DMS114 treated with DMSO at 0.1 percent for 48 hours (cell line): ENCODE measurements around the gene AP1M1.
"Not testable (repeated sequence)": the region's sequence is repeated elsewhere in the genome, so short reads cannot be mapped to it uniquely, and the experiment has no call there.

Source experiments
- DNase-seq: peaks from one replicate; lab custom pipeline; 2025; ENCODE audit not compliant: unreplicated experiment; lab: John Stamatoyannopoulos, UW

Gene AP1M1

DNA sequence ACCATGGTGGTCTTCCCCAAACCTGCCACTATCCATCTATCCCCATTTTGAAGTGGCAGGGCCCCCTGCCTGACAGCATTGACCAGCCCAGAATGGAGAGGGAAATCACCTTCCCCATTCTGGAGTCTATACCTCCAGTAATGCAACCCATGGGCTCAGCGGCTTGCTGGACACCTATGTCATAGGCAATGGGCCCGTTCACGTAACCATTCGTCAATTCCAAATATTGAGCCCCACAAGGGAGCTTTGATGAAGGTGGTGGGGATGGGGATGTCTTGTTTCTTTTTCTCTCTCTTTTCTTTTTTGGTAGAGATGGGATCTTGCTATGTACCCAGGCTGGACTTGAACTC, 63.1 kb downstream of the AP1M1 start:
- no peak for DNase-seq

DNA sequence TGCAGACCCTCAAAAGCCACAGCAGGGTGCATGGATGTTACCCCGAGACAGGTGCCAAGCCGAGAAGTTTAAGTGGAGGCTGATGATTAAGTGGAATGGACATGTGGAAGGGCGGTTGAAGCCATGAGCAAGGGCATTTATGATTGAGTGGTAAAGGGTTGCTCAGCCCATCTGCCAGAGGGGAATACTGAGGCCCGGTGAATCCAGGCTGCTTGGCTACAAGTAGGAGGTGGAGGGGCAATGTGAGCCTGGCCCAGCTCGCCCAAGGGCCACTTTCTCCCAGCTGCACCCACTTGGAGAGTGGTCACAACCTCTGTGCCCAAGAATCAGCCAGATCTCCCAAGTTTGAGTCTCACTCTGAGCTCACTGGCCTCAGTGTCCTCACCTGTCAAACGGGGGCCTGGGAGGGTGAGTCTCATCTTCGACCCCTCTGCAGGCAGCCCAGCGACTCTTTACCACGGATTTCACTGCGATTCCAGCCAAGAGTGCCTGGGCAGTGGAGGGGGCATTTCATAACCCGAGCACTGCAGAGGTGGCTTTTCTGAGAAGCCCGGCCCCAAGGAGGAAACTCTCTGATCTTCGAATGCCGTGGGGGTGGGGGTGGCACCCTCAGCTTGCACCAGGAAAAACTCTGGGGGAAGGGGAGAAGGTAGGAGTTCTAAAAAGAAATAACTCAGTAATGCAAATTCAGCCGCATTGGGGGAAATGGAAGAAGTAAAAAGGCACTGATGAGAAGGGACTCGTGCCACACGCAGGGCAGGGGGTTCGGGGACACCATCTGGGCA, 64.1 kb downstream of the AP1M1 start:
- DNase-seq, result no peak

DNA sequence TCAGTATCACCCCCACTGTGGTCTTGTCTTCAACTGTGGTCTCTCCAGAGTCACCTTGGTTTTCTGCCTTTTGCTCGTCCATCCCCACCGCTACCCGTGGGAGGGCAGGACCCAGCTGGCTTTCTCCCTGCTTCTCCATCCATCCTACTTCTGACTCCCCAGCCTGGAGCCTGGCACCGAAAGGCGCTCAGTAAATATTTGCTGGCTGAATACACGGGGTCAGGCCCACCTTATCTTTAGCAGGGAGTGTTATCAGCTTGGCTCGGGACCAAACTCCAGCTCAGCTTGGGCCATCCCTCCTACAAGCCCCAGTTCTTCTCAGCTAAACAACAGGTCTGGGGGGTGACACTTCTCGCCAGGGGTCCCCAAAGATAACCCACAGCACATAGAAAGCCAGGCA, 64.9 kb downstream of the AP1M1 start:
- no peak for DNase-seq

DNA sequence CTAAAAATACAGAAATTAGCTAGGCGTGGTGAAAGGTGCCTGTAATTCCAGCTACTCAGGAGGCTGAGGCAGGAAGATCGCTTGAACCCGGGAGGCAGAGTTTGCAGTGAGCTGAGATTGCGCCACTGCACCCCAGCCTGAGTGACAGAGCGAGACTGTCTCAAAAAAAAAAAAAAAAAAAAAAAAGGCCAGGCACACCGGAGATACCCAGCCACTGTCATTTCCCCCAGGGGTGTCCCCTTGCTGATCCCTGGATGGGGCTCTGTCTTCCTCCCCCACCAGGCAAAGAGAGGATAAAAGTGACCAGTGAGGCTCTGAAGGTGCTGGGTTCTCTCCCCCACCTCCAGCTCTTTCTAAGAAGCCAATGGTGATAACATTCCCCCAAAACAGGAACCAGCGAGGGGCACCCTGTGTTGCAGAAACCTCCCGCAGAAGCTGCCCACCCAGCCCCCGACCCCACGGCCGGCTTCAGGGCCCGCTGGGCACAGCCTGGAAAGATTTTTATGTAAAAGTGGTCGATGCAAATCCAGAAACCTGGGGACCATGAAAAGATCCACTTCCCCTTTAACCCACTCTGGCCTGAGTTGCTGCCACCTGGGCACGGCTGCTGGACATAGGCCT, 65.5 kb downstream of the AP1M1 start:
- DNase-seq, result no peak

DNA sequence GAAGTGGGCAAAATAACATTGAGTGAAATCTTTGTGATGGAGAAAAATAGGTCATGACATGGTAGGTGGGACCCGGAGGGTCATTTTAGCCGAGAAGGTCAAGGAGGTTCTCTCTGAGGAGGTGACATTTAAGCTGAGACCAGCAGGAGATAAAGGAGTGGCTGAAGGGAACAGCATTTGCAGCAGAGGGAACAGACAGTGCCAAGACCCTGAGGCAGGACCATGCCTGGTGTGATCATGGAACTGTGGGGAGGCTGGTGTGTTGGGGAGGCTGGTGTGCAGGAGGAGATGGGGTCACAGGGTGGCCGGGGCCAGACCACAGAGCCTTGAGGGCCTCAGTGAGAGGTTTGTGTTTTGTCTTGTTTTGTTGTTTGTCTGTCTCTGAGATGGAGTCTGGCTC, 67.5 kb downstream of the AP1M1 start:
- DNase-seq, result no peak

DNA sequence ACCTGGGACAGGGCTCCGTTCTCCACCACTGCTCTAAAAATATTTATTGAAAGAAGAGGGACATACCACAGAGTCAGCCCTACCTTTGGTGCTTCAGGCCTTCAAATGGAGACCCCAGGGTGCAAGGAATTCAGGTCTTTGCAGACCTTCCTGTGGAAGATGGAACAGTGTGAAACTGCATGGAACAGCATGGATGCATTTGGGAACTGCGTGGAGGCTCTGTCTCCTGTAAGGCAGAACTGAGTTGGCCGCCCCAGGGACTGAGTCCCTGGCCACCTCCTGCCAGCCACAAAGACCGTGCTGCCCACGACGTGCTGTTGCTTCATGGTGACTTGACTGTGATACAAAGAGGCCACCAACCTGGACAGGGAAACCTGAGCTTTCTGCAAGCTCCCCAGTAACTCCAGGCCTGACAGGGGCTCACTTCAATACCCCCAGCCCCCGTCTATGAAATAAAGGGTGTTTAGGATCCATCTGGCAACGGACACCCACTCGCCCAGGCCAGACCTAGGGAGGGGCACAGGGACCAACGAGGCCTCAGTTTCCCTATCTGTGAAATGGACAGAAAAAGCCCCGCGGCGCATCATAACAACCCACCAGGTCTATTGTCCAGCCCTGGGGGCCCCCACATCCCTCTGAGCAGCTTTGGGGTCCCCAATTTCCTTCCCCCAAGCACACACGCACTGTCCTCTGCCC, 68.3 kb downstream of the AP1M1 start:
- no peak for DNase-seq

DNA sequence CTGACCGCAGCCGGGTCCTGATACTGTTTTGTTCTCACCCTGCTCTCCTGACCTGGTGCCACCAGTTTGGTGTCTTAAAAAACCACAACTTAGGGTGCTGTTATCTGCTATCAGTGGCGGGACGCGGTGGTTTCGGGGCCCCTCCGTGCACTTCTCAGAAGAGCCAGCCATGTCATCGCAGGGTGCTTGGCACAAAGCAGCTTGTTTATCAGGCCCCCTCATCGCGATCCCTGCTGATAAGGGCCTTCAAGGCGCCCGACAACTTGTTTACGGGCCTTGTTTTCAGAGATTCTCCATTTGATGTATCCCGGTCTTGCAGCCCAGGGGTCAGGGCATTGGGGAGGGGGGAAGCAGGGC, 68.9 kb downstream of the AP1M1 start:
- DNase-seq, result no peak

DNA sequence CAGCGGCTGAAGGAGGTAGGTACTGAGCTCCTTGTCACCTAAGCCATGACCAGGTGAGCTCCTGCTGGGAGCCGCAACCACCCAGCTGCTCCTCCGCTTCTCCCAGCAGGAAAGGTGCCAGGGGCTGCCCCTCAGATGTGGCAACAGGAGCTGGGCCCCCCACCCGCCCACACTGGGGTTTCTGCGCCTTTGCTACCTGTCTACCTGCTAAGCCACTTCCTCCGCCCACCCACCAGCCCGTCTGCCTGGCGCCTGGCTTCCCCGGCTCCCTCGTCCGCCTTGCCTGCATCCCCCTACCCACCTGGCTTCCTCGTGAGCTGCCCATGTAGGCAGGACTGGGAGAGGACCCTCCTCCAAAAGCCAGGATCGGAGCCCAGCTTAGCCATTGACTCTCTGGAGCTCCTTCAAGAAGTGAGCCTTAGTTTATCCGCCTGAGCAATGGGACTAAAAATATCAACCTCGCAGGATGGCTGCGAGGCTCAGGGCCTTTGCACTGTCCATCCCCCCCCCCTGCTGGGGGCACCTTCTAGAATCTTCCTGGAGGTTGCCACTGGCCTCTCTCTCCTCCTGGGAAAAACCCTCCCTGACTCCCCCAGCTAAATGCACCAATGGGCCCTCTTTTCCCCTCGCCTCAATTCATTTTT, 71.1 kb downstream of the AP1M1 start:
- no peak for DNase-seq

DNA sequence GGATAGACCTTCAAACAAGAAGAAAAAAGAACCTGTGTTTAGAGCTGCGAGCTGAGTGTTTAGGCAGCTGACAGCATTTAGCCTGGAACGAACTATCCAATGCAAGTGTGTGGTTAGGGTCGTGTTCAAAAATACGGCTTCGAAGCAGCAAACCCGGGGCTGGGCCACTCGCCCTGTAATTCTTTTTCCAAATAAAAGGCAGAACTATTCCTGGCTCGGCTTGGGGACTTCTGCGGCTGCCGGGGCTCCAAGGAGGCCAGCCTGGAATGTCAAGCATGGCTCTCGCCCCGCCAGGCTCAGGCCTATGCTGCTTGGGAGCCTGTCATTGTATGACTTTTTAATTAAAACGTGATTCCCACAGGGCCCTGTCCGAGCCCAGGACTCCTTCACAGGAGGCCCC, 75.2 kb downstream of the AP1M1 start:
- no peak for DNase-seq

DNA sequence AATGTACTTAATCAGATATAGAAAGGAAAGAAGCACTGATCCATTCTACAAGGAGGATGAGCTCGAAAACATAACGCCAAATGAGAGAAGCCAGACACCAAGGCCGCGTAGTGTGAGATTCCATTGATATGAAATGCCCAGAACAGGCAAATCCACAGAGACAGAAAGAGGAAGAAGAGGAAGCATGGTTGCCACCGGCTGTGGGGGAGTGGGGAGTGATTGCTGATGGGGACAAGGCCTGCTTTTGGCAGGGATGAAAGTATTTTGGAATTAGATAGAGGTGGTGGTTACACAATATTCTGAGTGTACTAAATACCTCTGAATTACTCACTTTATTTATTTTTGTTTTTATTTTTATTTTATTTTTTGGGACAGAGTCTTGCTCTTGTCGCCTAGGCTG, 76.7 kb downstream of the AP1M1 start:
- no peak for DNase-seq

DNA sequence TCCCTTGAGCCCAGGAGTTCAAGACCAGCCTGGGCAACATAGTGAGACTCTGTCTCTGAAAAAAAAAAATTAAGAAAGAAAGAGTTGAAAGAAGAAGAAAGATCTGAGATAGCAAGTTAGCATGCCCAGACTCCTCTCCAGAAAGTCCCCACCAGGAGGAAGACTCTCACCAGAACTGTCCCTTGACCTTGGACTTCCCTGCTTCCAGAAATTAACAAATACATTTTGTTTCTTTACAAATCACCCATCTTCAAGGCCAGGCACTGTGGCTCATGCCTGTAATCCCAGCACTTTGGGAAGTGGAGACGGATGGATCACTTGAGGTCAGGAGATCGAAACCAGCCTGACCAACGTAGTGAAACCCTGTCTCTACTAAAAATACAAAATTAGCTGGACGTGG, 82.6 kb downstream of the AP1M1 start:
- DNase-seq, result no peak

DNA sequence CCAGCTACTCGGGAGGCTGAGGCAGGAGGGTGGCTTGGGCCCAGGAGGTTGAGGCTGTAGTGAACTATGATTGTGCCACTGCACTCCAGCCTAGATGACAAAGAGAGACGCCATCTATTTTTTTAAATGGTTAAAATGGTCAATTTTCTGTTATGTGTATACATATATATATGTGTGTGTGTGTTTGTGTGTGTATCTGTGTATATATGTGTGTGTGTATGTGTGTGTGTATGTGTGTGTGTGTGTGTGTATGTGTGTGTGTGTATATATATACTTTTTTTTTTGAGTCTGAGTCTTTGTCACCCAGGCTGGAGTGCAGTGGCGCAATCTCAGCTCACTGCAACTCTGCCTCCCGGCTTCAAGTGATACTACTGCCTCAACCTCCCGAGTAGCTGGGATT, 84.0 kb downstream of the AP1M1 start:
- no peak for DNase-seq

DNA sequence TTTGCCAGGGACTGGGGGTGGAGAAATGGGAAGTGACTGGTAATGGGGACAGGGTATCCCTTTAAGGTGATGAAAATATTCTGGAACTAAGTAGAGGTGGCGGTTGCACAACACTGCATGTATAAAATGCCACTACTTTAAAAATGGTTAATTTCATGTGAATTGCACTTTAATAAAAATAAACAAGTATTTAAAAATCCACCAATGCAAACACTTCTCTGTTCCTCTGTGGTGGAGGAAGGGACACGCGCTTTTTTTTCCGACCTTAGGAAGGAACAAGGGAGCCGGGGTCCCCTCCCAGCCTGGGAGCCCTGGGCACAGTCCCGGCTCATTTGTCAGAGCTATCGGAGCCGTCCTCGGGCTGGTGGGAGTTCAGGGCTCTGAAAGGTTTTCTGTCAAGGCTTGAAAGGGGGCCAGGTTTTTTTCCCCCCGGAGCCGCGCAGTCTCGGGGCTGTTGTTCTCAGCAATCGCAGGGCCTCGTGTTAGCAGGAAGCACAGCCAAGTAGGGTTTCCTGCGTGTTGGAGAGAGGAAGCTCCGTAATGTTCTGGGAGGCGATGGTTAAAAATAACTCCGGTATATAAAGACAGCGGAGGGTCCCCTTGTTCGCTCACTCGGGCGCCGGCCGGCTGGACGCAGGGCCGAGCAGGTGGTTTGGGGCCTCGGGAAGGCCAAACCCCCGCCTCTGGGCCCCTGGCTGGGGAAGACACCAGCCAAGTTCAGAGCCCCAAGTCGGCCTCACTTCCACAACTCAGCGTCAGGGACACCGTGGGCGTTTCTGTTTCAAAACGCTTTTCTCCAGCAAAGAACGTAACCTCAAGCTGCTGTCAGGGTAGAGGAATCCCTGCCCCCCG, 85.7 kb downstream of the AP1M1 start:
- no peak for DNase-seq

DNA sequence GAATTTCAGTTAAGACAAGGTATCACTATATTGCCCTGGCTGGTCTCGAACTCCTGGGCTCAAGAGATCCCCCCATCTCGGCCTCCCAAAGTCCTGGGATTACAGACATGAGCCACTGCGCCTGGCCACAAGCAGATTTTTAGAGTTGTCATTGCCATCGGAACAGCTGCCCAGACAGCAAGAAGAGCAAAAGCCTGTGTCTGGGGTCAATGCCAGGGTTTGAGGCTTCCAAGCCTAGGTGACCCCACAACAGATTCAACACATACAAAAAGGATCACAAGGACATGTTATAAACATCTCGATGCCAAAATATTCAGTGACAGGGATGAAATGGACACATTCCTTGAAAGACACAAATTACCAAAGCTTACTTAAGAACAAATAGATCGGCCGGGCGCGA, 86.8 kb downstream of the AP1M1 start:
- DNase-seq, result no peak

DNA sequence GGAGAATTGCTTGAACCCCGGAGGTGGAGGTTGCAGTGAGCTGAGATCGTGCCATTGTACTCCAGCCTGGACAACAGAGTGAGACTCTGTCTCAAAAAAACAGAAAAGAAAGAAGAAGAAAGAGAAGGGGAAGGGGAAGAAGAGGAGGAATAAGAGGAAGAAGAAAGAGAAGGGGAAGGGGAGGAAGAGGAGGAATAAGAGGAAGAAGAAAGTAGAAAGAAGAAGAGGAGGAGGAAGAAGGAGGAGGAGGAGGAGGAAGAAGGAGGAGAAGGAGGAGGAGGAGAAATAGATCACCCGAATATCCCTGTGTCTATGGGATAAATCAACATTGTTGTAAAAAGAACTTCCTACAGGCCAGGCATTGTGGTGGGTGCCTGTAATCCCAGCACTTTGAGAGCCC, 87.4 kb downstream of the AP1M1 start:
- not testable (repeated sequence) for DNase-seq

DNA sequence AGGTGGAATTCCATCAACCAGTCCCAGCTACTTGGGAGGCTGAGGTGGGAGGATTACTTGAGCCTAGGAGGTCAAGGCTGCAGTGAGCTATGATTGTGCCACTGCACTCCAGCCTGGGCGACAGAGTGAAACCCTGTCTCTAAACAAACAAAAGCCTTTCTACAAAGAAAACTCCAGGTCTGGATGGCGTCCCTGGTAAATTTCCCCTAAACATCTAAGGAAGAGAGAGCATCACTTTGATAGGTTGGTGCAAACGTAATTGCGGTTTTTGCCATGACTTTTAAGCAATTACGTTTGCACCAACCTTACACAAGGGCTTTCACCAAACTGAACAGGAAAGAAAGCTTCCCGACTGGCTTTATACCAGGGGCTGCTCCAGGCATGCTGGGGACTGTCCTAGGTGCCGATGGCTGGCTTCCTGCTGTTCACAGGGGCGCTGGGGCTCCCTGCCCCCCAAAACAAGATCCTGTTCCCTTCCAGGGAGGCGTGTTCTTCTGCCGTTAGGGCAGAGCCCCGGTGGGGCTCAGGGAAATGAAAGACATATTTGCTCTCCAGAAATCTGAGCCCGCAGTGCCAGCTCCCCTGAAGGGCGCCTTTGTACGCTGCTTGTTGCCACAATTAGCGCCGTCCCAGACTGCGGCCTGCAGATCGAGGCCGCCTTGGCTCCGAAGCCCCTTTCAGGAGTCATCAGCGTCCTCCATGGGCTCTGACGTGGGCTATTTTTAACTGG, 88.2 kb downstream of the AP1M1 start:
- DNase-seq, result no peak

DNA sequence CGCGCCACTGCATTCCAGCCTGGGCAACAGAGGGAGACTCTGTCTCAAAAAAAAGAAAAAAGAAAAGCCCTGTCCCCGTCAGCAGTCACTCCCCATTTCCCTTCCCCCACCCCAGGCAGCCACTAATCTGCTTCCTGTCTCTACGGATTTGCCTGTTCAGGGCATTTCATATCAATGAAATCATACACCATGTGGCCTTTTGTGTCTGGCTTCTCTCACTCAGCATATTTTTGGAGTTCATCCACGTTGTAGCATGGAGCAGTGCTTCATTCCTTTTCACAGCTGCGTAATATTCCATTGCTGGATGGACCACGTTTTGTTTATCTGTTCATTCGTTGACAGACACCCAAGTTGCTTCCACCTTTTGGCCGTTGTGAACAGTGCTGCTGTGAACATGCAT, 90.8 kb downstream of the AP1M1 start:
- DNase-seq, result no peak

DNA sequence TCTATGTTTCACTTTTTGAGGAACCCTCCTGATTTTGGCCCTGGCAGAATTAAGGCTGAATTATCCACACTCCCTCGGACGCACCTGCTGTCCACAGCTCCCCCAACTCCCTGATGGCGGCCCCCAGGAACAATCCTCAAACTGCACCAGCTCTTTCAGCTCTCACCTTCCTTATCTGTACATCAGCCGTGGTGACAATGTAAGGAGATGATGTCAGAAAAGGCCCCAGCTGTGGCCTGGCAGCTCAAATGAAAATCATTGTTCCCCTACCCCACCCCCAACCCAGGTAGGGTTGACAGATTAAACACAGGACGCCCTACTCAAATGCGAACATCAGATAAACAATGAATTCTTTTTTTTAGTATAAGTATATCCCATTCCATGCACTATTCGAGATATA, 91.9 kb downstream of the AP1M1 start:
- no peak for DNase-seq

DNA sequence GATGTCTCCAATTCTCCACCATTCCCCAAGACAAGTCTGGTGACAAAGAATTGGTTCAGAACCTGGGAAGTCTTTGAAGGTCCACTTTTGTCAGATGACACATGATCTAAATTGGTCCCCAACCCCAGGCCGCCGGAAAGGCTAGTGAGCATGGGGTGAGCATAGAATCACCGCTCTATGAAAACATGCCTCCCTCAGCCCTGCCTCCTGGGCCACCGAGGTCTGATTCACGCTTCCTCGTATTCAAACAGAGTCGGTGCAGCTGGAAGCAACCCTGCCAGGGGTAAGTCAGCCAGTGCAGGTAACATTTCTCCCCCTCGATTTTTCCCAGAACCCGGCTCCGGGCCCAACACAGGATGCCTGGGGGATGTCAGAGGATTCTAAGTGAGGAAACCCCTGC, 93.0 kb downstream of the AP1M1 start:
- DNase-seq, result no peak
